Activated B cell treated with CpG ODN at 0.5 μM for 24 hours (primary cell): ENCODE results near the gene EBF4. TPM values are rescaled to one million over a fixed set of nuclear protein-coding genes. Genes with fewer than 3 reads are reported as not detected.

Experiments used
- ATAC-seq: fragments of 200-7000 bp; cut with Tn5 transposase; one replicate; pipeline ENCODE4 v1.10.0; 2021; ENCODE audit warnings: low read depth, mild to moderate bottlenecking, moderate library complexity
- CTCF ChIA-PET: fragments of 350-600 bp; sonication (Branson Sonifier 250); formaldehyde crosslinking; loops from one replicate; lab custom pipeline; 2021; ENCODE audit warnings: antibody characterized with exemption; lab: Charles Lee
- POLR2A ChIA-PET: fragments of 350-600 bp; sonication (Branson Sonifier 250); formaldehyde crosslinking; loops from one replicate; lab custom pipeline; 2021; ENCODE audit warnings: antibody characterized with exemption; lab: Charles Lee
- DNase-seq: peaks from one replicate; pipeline ENCODE4 v3.0.0; 2022
- H3K27ac Mint-ChIP-seq: one replicate; pipeline ENCODE4 v1.8.0; 2020; ENCODE audit warnings: mixed read lengths
- H3K27me3 Mint-ChIP-seq: one replicate; pipeline ENCODE4 v1.8.0; 2021; ENCODE audit warnings: mixed read lengths
- H3K36me3 Mint-ChIP-seq: one replicate; pipeline ENCODE4 v1.8.0; 2021; ENCODE audit warnings: low read depth, mixed read lengths
- H3K4me1 Mint-ChIP-seq: one replicate; pipeline ENCODE4 v1.8.0; 2021; ENCODE audit warnings: mixed read lengths
- H3K4me3 Mint-ChIP-seq: one replicate; pipeline ENCODE4 v1.8.0; 2020; ENCODE audit warnings: mild to moderate bottlenecking, mixed read lengths
- H3K9me3 Mint-ChIP-seq: one replicate; pipeline ENCODE4 v1.8.0; 2020; ENCODE audit warnings: mixed read lengths
- CTCF ChIP-seq: fragments of 200-600 bp; IDR thresholded peaks from one replicate; pipeline ENCODE4 v1.8.0; 2022; ENCODE audit warnings: antibody characterized with exemption, mild to moderate bottlenecking
- intact Hi-C: fragments of 100-400 bp; cut with micrococcal nuclease; formaldehyde crosslinking; loops from one replicate; pipeline ENCODE4 v1.15.1; 2024
- total RNA-seq: library from RNA; stranded (reverse); gene quantifications from 2 replicates; pipeline ENCODE4 v1.2.3, GENCODE V29; 2022

EBF4 gene
- total RNA-seq, 1 donor from 2014 or later = 2.4 TPM

- no peak for TF ChIP-seq CTCF
- peaks cover 23% of the 10 kb centered on the region for H3K27me3 Mint-ChIP-seq
- ChIA-PET CTCF (no interaction called here), POLR2A (no interaction called here)
- H3K27ac Mint-ChIP-seq = no peak overlapping the region
- no peak for ATAC-seq
- H3K4me3 Mint-ChIP-seq = no peak overlapping the region
- H3K36me3 Mint-ChIP-seq = no peaks in the 10 kb centered on the region
- H3K4me1 Mint-ChIP-seq = no peaks in the 10 kb centered on the region
- intact Hi-C loops = no loop called here
- DNase-seq = no peak
- H3K9me3 Mint-ChIP-seq = no peaks in the 10 kb centered on the region
These were observed 14.9 kb downstream of the EBF4 start for GRCh38 chr20:2707353-2708072.

- H3K4me3 Mint-ChIP-seq = no peak overlapping the region
- POLR2A ChIA-PET = no interaction called here
- DNase-seq = no peak
- intact Hi-C loops = no loop called here
- CTCF ChIA-PET = no interaction called here
- H3K4me1 Mint-ChIP-seq = no peaks in the 10 kb centered on the region
- H3K27ac Mint-ChIP-seq = no peak overlapping the region
- TF ChIP-seq CTCF = no peak
- H3K9me3 Mint-ChIP-seq = no peaks in the 10 kb centered on the region
- no peak for ATAC-seq
- H3K36me3 Mint-ChIP-seq = no peaks in the 10 kb centered on the region
- H3K27me3 Mint-ChIP-seq = peaks cover 23% of the 10 kb centered on the region
These were observed 15.5 kb downstream of the EBF4 start for GRCh38 chr20:2708073-2708415.

- no peaks in the 10 kb centered on the region for H3K9me3 Mint-ChIP-seq
- H3K4me3 Mint-ChIP-seq = no peak overlapping the region
These were observed 16.1 kb downstream of the EBF4 start for GRCh38 chr20:2708665-2709064.

DNA sequence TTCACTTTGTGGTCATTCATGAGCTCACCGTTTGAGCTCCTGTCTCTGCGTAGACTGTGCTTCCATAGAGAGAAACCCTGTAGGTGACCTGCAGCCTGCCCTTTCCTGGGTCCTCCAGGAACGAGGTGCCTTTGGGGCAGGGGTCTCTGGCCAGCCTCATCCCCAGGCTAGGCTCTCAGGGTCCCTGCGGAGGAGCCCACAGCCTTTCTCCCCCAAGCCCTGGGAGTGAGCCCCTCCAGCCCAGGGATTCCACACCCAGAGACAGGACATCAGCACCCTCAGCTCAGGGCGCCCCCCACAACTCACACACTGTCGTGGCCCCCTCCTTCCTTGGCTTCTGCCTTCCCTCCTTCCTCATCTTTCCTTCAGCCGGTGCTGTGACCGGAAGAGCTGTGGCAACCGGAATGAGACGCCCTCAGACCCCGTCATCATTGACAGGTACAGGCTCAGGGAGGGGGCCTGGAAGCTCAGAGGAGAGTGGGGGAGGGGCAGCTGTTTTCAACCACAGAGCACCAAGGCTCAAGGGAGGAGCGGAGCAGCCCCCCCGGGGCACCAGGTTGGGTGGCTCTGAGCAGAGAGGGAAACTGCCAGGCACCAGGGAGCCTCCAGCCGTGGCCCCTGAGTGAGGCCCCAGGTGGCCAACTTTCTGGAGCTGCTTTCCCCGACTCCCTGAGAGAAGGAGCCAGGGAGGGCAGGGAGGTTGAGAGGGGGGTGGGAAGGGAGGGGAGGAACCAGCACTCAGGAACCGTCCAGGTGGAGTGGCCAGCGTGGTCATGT lies 16.8 kb downstream of the EBF4 start:
- POLR2A ChIA-PET = no interaction called here
- Mint-ChIP-seq H3K27ac (no peak overlapping the region), H3K9me3 (no peaks in the 10 kb centered on the region), H3K4me3 (no peak overlapping the region), H3K27me3 (peaks cover 21% of the 10 kb centered on the region), H3K36me3 (no peaks in the 10 kb centered on the region), H3K4me1 (no peaks in the 10 kb centered on the region)
- no peak for DNase-seq
- ATAC-seq = no peak
- intact Hi-C loops = no loop called here
- CTCF ChIA-PET = no interaction called here
- TF ChIP-seq CTCF = no peak

More at GRCh38 chr20:2708665-2709064, 16.1 kb downstream of the EBF4 start:
- ChIA-PET POLR2A (no interaction called here), CTCF (no interaction called here)
- intact Hi-C loops = no loop called here
- DNase-seq = no peak
- Mint-ChIP-seq H3K27ac (no peak overlapping the region), H3K4me1 (no peaks in the 10 kb centered on the region), H3K36me3 (no peaks in the 10 kb centered on the region), H3K27me3 (peaks cover 22% of the 10 kb centered on the region)
- no peak for TF ChIP-seq CTCF
- ATAC-seq = no peak

DNA sequence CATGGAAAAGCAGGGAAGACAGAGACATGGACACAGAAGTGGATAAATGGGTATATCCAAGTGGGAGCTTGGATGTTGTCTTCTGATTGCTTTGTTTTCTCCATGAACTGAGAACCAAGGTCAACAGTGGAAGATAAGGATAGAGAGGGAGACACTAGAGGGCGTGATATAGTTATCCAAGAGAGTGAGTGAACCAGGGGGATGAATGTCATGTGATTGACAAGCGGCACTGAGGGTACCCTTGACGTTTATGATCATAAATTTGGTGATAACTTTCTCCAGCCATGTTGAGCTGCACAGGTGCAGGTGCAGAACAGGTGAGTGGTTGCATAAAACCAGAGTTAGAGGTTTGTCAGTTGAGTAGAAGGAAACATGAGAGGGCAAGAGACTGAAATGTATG lies 20.7 kb downstream of the EBF4 start:
- intact Hi-C loops = loop anchor here (1.0 kb wide), 2 partner anchors 139 to 288 kb away; no protein-coding TSS in a partner anchor
- H3K27me3 Mint-ChIP-seq = peaks cover 9% of the 10 kb centered on the region
- H3K4me1 Mint-ChIP-seq = no peaks in the 10 kb centered on the region
- ATAC-seq (no peak), DNase-seq (no peak)
- no peak for TF ChIP-seq CTCF
- no peak overlapping the region for H3K4me3 Mint-ChIP-seq
- ChIA-PET CTCF (no interaction called here), POLR2A (no interaction called here)
- no peak overlapping the region for H3K27ac Mint-ChIP-seq
- peaks cover 4% of the 10 kb centered on the region for H3K9me3 Mint-ChIP-seq
- H3K36me3 Mint-ChIP-seq = no peaks in the 10 kb centered on the region
